Measurements from ENCODE around the gene PRKCQ.
"Not testable (repeated sequence)": the region's sequence is repeated elsewhere in the genome, so short reads cannot be mapped to it uniquely, and the experiment has no call there.

PRKCQ gene

DNA sequence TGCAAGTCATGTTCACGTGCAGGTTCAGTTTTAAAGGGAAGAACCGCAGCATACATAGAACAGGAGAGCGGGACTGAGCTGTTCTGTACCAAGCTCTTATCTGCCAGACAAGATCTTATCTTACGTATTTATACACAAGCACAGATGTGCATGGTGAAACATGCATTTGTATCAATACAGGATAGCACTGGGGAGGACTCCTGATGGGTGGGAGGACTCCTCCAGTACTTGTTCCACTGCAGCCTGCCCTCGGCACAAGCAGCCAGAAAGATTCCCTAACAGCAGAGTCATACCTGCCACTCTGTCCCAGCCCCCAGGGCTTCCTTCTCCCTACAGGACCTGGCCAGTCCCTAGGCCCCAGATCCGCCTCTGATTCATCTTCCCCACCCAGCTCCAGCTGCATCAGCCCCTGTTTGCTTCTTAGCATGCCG lies 13.2 kb upstream of the PRKCQ start:
- DNase-seq = no peak

GRCh38 chr10:6592080-6592479 lies 12.0 kb upstream of the PRKCQ start:
- DNase-seq = no peak

GRCh38 chr10:6591668-6592067 lies 11.6 kb upstream of the PRKCQ start:
- DNase-seq = no peak

DNA sequence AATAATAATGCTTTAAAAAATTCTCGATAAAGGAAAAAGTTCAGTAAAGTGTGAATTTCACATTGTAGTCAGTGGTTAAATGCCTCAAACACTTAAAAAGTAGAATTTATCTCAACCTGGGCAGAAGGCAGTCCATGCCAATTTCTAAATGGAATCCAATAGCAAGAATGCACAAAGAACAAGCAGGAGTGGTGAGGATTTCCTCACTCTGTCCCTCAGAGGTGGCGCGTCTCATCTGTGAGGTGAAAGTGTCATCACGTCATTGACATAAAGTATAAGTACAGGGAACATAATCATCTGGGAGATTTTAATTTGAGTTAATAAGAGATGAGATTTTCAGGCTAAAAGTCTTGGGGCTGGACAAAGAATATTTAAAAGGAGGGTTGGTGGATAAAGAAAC lies 10.0 kb upstream of the PRKCQ start:
- DNase-seq = no peak

DNA sequence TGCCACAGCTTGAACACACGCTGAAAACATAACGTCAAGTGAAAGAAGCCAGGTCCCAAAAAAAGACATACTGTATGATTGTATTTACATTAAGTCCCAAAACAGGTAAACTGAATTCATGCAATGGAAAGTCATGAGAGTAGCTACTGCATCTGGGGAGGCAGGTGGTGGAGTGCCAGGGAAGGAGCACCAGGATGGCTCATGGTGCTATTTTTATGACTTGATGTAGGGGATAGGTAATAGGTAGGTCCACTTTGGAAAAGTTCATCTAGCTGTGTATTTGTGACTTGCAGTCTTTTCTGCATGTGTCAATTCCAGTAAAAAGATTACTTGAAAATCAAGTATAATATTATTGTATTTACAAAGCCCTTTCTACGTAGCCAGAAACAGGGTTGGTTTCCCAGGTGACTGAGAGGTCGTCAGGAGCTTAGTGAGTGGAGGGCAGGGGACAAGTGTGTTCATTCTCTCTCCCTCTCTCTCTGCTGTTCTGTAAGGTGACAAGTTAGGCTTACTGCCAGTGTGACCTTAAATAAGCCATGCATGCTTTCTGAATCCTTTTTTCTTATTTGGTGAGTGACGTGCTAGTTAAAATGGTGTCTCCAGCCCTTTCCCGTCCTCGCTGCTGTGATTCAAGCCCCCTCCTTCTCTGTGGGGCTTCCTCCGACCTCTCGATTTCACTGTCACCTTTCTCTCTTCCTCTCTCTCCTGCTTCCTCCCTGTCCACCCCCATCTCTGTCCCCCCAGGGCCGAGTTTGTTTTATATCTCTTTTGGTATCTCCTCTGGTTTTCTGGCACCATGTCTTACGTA lies 9.4 kb upstream of the PRKCQ start:
- DNase-seq = no peak

DNA sequence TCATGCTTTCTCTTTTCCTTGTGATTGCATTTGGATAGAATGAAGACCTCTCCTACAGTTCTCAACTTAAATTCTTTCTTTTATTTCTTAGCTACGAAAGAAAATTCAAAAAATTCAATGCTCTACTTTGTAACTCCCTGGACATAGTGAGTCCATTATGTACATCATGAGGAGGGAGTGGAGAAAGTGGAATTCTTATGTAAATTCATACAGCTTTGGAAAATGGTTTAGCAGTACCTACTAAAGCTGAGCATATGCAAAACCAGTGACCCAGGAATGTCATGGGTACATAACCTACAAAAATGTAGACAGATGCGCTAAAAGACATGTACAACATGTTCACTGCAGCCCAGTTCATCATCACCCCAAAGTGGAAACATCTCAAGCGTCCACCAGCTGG lies 8.8 kb upstream of the PRKCQ start:
- DNase-seq = no peak

- no peak for DNase-seq
Observed at GRCh38 chr10:6588082-6588481, 8.0 kb upstream of the PRKCQ start.

DNA sequence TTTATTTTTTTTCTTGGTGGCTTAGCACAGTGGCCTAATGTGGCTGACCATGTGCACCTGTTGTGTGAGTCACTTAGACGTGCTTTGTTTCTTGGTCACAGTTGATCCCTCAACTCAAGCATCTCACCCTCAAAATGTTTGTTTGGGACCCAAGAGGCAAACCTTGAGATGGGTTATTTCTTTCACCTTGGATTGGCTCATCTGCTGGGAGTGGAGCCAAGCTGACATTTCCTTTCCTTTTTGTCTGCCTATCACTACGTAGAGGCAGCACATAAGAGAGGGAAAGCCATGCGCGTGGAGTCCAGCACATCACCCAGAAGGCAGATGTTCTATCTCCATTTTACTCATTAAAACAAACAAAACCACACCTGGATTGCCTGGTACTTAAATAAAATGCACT lies 6.4 kb upstream of the PRKCQ start:
- DNase-seq = no peak

DNA sequence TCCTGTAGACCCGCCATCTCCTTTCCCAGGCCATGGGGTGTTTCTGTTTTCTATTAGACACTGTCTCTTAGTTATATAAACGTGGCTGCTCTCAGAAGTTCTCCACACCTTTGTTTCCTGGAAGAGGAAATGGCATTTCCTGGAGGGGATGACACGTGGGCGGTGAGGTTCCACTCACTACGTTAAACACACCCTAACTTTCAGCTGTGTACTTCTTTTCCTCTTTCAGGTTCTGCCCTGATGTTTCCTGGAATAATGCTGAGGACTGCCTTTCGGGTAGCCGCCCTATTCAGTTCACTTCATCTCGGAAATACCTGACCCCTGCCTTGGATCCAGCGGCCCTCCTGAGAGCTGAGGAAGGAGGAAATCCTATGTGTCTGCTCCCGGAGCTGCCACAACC lies 3.4 kb upstream of the PRKCQ start:
- DNase-seq = no peak

DNA sequence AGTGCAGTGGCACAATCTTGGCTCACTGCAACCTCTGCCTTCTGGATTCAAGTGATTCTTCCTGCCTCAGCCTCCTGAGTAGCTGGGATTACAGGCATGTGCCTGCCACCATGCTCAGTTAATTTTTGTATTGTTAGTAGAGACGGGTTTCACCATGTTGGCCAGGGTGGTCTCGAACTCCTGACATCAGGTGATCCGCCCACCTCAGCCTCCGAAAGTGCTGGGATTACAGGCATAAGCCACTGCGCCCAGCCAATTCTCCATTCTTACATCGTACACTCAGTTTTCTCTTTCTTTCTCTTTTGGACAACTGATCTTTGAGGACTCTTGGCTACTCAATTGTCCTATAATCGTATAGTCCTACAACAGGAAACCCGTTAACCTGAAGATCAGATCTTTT lies 2.8 kb upstream of the PRKCQ start:
- DNase-seq = not testable (repeated sequence)

GRCh38 chr10:6582298-6582697 lies 2.2 kb upstream of the PRKCQ start:
- DNase-seq = no peak

DNA sequence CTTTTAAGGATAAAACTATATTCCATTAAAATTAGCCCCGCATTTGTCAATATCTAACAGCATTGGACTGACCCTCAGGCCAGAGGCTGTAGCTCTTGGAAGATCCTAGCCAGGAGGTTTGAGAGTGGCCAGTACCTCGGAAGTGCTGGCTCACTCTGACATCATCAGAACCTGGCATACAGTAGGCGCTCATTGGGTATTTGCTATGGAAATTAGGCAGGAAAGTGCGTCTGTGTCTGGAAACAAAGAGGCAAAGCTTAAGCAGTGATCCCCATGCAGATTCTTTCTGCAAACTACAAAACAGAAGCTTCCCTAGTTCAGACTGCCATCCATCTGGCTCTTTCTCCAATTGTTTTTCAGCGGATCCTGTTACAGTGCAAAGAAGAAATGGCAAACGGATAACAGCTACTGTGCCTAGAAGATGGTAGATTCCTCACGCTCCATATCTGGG lies 1.7 kb upstream of the PRKCQ start:
- DNase-seq = no peak

DNA sequence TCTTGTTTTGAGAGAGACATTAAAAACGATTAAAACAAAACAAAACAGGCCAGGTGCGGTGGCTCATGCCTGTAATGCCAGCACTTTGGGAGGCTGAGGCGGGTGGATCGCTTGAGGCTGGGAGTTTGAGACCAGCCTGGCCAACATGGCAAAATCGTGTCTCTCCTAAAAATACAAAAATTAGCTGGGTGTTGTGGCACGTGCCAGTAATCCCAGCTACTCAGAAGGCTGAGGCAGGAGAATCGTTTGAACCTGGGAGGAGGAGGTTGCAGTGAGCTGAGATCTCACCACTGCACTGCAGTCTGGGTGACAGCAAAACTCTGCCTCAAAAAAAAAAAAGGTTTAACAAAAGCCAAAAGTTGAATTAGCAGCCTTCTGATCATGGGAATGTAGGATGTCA lies 1.1 kb upstream of the PRKCQ start:
- not testable (repeated sequence) for DNase-seq

DNA sequence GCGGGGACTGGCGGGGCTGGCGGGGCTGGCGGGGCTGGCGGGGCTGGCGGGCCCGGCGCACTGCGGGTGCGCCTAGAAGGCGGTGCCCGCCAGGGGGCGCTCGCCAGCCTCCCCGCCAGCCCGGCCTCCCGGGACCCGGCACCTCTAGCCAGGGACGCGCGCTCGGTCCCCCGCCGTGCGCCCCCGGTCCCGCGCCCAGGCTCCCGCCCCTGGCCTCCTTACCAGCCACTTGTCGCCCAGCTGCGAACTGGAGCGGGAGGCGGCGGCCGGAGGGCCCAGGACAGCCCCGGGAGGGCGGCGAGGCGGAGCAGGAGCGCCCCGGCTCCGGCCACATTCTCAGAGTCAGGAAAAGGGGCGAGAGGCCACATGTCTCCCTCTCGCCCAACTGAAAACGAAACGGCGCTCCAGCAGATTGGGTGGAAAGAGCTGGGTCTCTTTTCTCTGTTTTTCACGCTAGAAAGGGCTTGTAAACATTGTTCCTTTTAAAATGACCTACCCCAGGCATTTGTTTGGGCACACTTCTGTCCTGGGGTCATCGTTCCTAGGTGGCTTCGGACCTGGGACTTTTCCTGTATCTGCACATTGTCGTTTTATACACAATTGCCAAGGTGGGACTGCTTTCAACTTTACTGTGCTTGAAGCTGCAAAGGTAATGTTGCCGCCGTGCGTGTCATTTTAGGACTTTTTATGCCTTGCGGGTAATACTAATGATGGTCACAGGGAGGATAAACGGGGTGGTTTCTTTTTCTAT lies 378 bp upstream of the PRKCQ start:
- peak in 1 of 2 experiments; percentile 35 for DNase-seq

- DNase-seq = no peak
Observed at GRCh38 chr10:6579183-6579903, 733 bp downstream of the PRKCQ start.

DNA sequence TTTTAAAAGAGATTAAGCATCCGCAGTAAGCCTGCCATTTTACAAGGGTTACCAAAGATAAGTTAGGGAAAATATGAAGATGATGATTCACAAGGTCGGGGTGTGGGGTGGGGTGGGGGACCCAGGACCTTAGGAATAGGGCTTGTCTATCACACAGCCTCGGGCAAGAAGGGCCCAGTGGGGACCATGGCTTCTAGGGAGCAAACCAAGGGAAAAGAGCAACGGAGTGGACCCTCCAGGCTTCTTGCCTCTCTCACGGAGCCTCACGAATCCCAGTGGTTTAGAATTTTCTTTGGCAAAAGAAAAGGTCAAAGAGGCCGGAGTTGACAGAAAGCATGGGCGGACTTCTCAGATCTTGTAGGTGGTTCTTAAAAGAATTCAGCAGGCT lies 1.3 kb downstream of the PRKCQ start:
- no peak for DNase-seq

DNA sequence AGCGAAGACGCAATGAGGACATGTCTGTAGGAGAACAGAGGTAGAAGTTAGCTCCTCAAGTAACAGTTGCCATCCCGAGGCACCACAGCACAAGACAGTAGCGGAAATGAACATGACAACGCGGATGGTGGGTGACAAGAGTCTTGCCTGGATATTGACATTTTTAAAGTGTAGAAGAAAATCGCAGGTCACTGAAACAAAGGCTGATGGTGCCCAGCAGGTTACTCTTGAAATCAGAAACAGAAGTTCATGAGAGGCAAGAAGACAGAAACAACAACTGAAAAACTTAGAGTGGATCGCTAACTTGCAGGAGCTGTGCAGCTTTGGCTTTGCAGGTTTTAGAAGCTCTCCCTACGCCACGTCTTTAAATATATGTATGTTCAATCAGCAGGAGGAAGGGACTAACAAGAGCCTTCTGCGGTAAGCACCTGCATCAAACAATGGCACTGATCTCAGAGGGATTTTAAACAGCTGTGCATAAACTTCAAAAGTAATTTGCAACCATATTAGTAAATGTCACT lies 1.8 kb downstream of the PRKCQ start:
- DNase-seq = no peak

GRCh38 chr10:6576326-6576725 lies 3.8 kb downstream of the PRKCQ start:
- no peak for DNase-seq

- no peak for DNase-seq
Observed at GRCh38 chr10:6574664-6575176, 5.4 kb downstream of the PRKCQ start.

DNA sequence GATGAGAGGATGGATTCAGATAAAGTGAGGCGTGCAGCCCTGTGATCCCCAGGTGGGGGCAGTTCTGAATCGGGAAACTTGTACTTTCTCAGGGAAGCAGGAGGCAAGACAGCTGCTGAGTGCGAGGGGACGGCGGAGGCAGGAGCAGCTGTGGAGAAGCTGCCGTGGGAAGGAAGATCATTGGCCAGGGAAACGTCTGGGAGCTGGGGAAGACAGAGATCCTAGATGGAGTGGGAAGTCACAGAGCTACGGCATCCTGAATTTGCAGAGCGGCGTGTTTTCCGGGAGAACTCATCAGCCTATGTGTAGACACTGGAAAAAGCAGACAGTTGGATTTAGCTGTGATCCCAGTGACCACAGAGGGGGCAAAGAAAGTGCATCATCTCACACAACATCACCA lies 9.2 kb downstream of the PRKCQ start:
- no peak for DNase-seq

GRCh38 chr10:6569259-6569658 lies 10.8 kb downstream of the PRKCQ start:
- DNase-seq = no peak

GRCh38 chr10:6567884-6568283 lies 12.2 kb downstream of the PRKCQ start:
- DNase-seq = no peak

- no peak for DNase-seq
Observed at GRCh38 chr10:6567203-6567703, 12.8 kb downstream of the PRKCQ start.
